Left ventricle myocardium inferior (tissue), 1 donor: ENCODE measurements around the gene COL24A1. TPM values are rescaled to one million over a fixed set of nuclear protein-coding genes. Genes with fewer than 3 reads are reported as not detected.

ENCODE experiments used
- DNase-seq: peaks from one replicate; pipeline ENCODE4 v3.0.0-alpha.2; 2020
- H3K27ac ChIP-seq: fragments of 200-600 bp; replicated peaks from 2 replicates; pipeline ENCODE4 v1.8.0; 2021
- H3K27me3 ChIP-seq: fragments of 200-600 bp; 2 replicates; pipeline ENCODE4 v1.8.0; 2021; ENCODE audit warnings: low read depth
- H3K36me3 ChIP-seq: fragments of 200-600 bp; 2 replicates; pipeline ENCODE4 v1.8.0; 2021
- H3K4me1 ChIP-seq: fragments of 200-600 bp; 2 replicates; pipeline ENCODE4 v1.8.0; 2021
- H3K4me3 ChIP-seq: fragments of 200-600 bp; 2 replicates; pipeline ENCODE4 v1.8.0; 2021; ENCODE audit warnings: mild to moderate bottlenecking, moderate library complexity
- H3K9me3 ChIP-seq: fragments of 200-600 bp; replicated peaks from 2 replicates; pipeline ENCODE4 v1.8.0; 2021
- intact Hi-C: fragments of 100-400 bp; cut with micrococcal nuclease; formaldehyde crosslinking; loops from one replicate; pipeline ENCODE4 v1.11.0; 2022
- total RNA-seq: library from RNA; stranded (reverse); fragmentation: NEBNext Ultra II Directional; extraction: Animal tissue kit (Norgen Biotek cat#: 25700); gene quantifications from one replicate; pipeline ENCODE4 v1.2.1, GENCODE V29; 2021
- TF ChIP-seq, protein P1 (sequence below): fragments of 200-600 bp; IDR thresholded peaks from 2 replicates; pipeline ENCODE4 v1.8.0; 2021; ENCODE audit warnings: antibody characterized with exemption, mild to moderate bottlenecking, borderline replicate concordance
- donor health status: DM: no; HTN: yes; CAD: no; lungs with severe emphysema.

Gene COL24A1
- total RNA-seq, 1 donor from 2014 or later, result 0.74 TPM

DNA sequence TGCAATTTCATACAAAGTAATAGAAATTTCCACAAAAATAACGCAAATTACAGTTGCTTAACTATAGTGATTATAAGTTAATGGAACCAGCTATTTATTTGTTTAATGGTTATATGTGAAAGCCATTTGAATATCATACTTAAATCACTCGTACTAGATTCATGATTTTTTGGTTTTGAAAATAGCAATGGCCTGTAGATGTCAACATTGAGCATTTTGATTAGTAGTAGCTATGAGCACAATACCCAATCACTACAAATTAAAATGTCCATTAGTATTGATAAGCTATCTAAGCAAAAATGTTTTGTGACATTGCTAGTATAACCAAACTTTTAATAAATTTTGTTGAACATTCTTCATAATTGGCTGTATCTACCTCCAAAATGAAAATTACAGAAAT, 10.0 kb downstream of the COL24A1 start:
- H3K36me3 ChIP-seq, result no peaks in the 10 kb centered on the region
- H3K4me3 ChIP-seq, result no peak overlapping the region
- H3K27ac ChIP-seq, result no peak overlapping the region
- H3K4me1 ChIP-seq, result no peaks in the 10 kb centered on the region
- no peak for DNase-seq
- intact Hi-C loops, result no loop called here
- TF ChIP-seq, protein P1, sequence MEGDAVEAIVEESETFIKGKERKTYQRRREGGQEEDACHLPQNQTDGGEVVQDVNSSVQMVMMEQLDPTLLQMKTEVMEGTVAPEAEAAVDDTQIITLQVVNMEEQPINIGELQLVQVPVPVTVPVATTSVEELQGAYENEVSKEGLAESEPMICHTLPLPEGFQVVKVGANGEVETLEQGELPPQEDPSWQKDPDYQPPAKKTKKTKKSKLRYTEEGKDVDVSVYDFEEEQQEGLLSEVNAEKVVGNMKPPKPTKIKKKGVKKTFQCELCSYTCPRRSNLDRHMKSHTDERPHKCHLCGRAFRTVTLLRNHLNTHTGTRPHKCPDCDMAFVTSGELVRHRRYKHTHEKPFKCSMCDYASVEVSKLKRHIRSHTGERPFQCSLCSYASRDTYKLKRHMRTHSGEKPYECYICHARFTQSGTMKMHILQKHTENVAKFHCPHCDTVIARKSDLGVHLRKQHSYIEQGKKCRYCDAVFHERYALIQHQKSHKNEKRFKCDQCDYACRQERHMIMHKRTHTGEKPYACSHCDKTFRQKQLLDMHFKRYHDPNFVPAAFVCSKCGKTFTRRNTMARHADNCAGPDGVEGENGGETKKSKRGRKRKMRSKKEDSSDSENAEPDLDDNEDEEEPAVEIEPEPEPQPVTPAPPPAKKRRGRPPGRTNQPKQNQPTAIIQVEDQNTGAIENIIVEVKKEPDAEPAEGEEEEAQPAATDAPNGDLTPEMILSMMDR, result no peak
- peaks cover 2% of the 10 kb centered on the region for H3K27me3 ChIP-seq
- no peaks in the 10 kb centered on the region for H3K9me3 ChIP-seq

- Histone ChIP-seq H3K9me3 (no peaks in the 10 kb centered on the region), H3K4me1 (no peaks in the 10 kb centered on the region), H3K27me3 (peaks cover 3% of the 10 kb centered on the region), H3K36me3 (no peaks in the 10 kb centered on the region), H3K4me3 (no peak overlapping the region), H3K27ac (no peak overlapping the region)
- DNase-seq, result no peak
- intact Hi-C loops, result no loop called here
- TF ChIP-seq, protein P1, result no peak
Measured at GRCh38 chr1:86140281-86140880, 16.2 kb downstream of the COL24A1 start.

- H3K4me3 ChIP-seq, result no peak overlapping the region
- TF ChIP-seq, protein P1, result no peak
- peaks cover 3% of the 10 kb centered on the region for H3K27me3 ChIP-seq
- DNase-seq, result no peak
- H3K36me3 ChIP-seq, result no peaks in the 10 kb centered on the region
- no peak overlapping the region for H3K27ac ChIP-seq
- intact Hi-C loops, result no loop called here
- H3K9me3 ChIP-seq, result no peaks in the 10 kb centered on the region
- H3K4me1 ChIP-seq, result no peaks in the 10 kb centered on the region
Measured at GRCh38 chr1:86138746-86139145, 17.8 kb downstream of the COL24A1 start.

- no peaks in the 10 kb centered on the region for H3K9me3 ChIP-seq
- no peaks in the 10 kb centered on the region for H3K36me3 ChIP-seq
- H3K4me1 ChIP-seq, result no peaks in the 10 kb centered on the region
- H3K27ac ChIP-seq, result no peak overlapping the region
- no peak overlapping the region for H3K4me3 ChIP-seq
- intact Hi-C loops, result no loop called here
- no peak for DNase-seq
- TF ChIP-seq, protein P1, result no peak
- H3K27me3 ChIP-seq, result peaks cover 3% of the 10 kb centered on the region
Measured at GRCh38 chr1:86137436-86137835, 19.1 kb downstream of the COL24A1 start.

DNA sequence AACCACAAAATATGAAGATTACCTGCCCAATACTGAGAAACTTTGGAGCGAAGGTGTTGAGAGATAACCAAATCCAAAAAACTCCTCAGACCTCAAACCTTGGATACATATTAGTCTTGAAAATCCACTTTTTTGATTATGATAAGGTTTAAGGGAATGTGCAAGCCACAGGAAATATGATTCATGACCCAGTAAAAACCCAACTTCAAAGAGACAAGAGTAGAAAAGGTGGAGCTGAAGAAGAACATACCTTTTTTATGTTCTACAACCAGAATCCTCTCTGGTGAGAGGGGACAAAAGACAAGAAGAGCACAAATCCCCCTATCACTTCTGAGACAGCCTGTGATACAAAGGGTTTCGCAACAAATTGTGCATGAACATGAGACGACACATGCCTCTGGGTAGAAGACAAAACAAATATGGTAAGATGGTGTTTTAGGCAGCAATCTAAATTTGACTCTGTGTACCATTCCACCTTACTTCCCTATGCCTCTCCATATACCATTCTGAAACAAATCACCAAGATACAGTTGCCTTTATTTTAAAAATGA, 37.3 kb downstream of the COL24A1 start:
- intact Hi-C loops, result no loop called here
- Histone ChIP-seq H3K4me3 (no peak overlapping the region), H3K4me1 (no peaks in the 10 kb centered on the region), H3K27ac (no peak overlapping the region), H3K27me3 (no peaks in the 10 kb centered on the region), H3K36me3 (no peaks in the 10 kb centered on the region), H3K9me3 (peaks cover 20% of the 10 kb centered on the region)
- TF ChIP-seq, protein P1, result no peak
- DNase-seq, result no peak
